Medulla oblongata (tissue), 1 donor: ENCODE data around the gene NPY2R.

Source experiments
- DNase-seq: peaks from one replicate; pipeline ENCODE4 v3.0.0-alpha.2; 2015; ENCODE audit errors: extremely low spot score

NPY2R gene

GRCh38 chr4:155208258-155209054, at the start of gene NPY2R:
NPY2R (plus strand) TSS chr4:155208636; CDS start chr4:155213940, 5,304 bp downstream.
- DNase-seq: no peak

GRCh38 chr4:155161357-155161756, 47.1 kb upstream of the NPY2R start:
- peak; percentile 41 for DNase-seq

- no peak for DNase-seq
Measured at GRCh38 chr4:155164718-155165117, 43.7 kb upstream of the NPY2R start.

- DNase-seq: no peak
Measured at GRCh38 chr4:155170569-155170968, 37.9 kb upstream of the NPY2R start.

- DNase-seq: no peak
Measured at GRCh38 chr4:155173371-155173770, 35.1 kb upstream of the NPY2R start.

GRCh38 chr4:155174668-155175067, 33.8 kb upstream of the NPY2R start:
- DNase-seq: no peak

GRCh38 chr4:155179216-155179615, 29.2 kb upstream of the NPY2R start:
- no peak for DNase-seq

GRCh38 chr4:155186972-155187371, 21.5 kb upstream of the NPY2R start:
- no peak for DNase-seq

- no peak for DNase-seq
Measured at GRCh38 chr4:155187989-155188388, 20.4 kb upstream of the NPY2R start.

GRCh38 chr4:155190099-155190498, 18.3 kb upstream of the NPY2R start:
- DNase-seq: no peak

GRCh38 chr4:155197757-155198156, 10.7 kb upstream of the NPY2R start:
- no peak for DNase-seq

GRCh38 chr4:155207534-155208257, 740 bp upstream of the NPY2R start:
- peak; percentile 6 for DNase-seq

GRCh38 chr4:155220025-155220424, 11.6 kb downstream of the NPY2R start:
- DNase-seq: no peak

GRCh38 chr4:155227131-155227530, 18.7 kb downstream of the NPY2R start:
- no peak for DNase-seq

- no peak for DNase-seq
Measured at GRCh38 chr4:155228713-155229112, 20.3 kb downstream of the NPY2R start.

GRCh38 chr4:155232432-155232831, 24.0 kb downstream of the NPY2R start:
- DNase-seq: no peak

GRCh38 chr4:155234206-155234605, 25.8 kb downstream of the NPY2R start:
- DNase-seq: no peak

GRCh38 chr4:155237567-155237966, 29.1 kb downstream of the NPY2R start:
- no peak for DNase-seq

GRCh38 chr4:155241225-155241624, 32.8 kb downstream of the NPY2R start:
- no peak for DNase-seq

GRCh38 chr4:155241664-155242063, 33.2 kb downstream of the NPY2R start:
- no peak for DNase-seq

GRCh38 chr4:155245105-155245504, 36.7 kb downstream of the NPY2R start:
- DNase-seq: no peak

- no peak for DNase-seq
Measured at GRCh38 chr4:155248002-155248896, 39.8 kb downstream of the NPY2R start.
